Vagina (tissue), 2 donors: ENCODE results near the gene EIF5AL1. TPM values are rescaled to one million over a fixed set of nuclear protein-coding genes. Genes with fewer than 3 reads are reported as not detected.

Experiments used
- DNase-seq, 2 donors: peaks; one replicate each; pipeline ENCODE4 v3.0.0-alpha.2; 2017; ENCODE audit errors: extremely low spot score in 2 of 2
- H3K27ac ChIP-seq: fragments of 200-600 bp; sonication (generic); one replicate; pipeline ENCODE4 v1.5.1; 2019
- H3K27me3 ChIP-seq: fragments of 200-600 bp; sonication (generic); one replicate; pipeline ENCODE4 v1.5.1; 2019
- H3K36me3 ChIP-seq, 2 donors: fragments of 200-600 bp; sonication (generic); one replicate each; pipeline ENCODE4 v1.5.1; 2017 to 2019
- H3K4me1 ChIP-seq: fragments of 200-600 bp; sonication (generic); one replicate; pipeline ENCODE4 v1.5.1; 2019
- H3K4me3 ChIP-seq, 2 donors: fragments of 200-600 bp; sonication (generic); 1 replicate in 1 of 2; 2 replicates in 1 of 2; pipeline ENCODE4 v1.5.1; 2016 to 2019
- H3K9me3 ChIP-seq: fragments of 200-600 bp; sonication (generic); one replicate; pipeline ENCODE4 v1.5.1; 2019
- CTCF ChIP-seq, 3 experiments: fragments of 450-650 bp in 2 of 3; fragments of 200-600 bp in 1 of 3; sonication (generic) in 1 of 3; IDR thresholded peaks; one replicate each; pipeline ENCODE4 v1.5.1; 2017 to 2019; ENCODE audit warnings: antibody characterized with exemption in 3 of 3, mild to moderate bottlenecking in 2 of 3, moderate library complexity in 2 of 3
- POLR2A ChIP-seq, 2 donors: fragments of 450-650 bp; IDR thresholded peaks; one replicate each; pipeline ENCODE4 v1.6.1; 2017; ENCODE audit warnings: antibody characterized with exemption in 2 of 2, mild to moderate bottlenecking in 2 of 2, moderate library complexity in 2 of 2
- POLR2AphosphoS5 ChIP-seq, 2 donors: sonication (generic); formaldehyde crosslinking; IDR thresholded peaks; one replicate each; pipeline ENCODE4 v1.9.0; 2017; ENCODE audit warnings: antibody characterized with exemption in 2 of 2, mild to moderate bottlenecking in 2 of 2, low read depth in 1 of 2; ENCODE audit not compliant: insufficient read depth in 1 of 2
- intact Hi-C: fragments of 100-400 bp; cut with DNase I; formaldehyde crosslinking; loops from one replicate; pipeline ENCODE4 v1.15.1; 2023
- total RNA-seq: library from RNA; depleted of rRNA; stranded (reverse); fragments of >200 nt; gene quantifications from one replicate; pipeline ENCODE4 v1.2.3, GENCODE V29; 2016

EIF5AL1 gene
- total RNA-seq, 1 donor from 2014 or later = not detected

DNA sequence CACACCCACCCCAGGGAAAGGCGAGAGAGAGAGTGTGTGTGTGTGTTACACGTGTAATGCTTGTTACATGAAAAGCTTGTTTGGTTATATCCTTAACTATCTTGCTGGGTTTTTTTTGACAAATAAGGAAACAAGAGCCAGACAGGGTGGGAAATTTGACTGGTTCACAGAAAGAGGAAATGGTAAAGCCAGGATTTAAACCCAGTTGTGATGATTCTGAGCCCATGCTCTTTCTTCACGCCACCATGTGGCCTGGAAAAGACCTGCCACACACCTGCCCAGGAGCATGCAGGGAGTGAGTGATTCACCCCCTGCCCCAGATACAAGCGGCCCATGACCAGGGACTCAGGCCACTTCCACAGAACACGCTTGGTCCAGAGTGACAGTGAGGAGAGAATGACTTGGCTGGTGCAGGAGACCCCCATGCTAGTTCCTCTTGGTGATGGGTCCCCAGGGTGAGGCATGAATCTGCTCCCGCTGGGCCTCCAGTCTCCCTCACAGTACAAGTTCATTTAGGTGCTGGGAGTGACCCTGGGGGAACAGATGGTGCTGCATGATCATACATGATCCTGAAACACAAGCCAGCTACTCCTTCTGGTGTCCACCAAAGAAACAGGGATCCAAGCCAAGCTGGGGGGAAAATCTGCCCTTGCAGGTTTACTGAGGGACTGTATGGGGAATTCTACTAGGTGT is 21.0 kb upstream of the EIF5AL1 start:
- Histone ChIP-seq H3K4me1 (peaks cover 23% of the 10 kb centered on the region), H3K9me3 (no peaks in the 10 kb centered on the region), H3K4me3 (no peak overlapping the region), H3K27ac (no peak overlapping the region), H3K27me3 (no peaks in the 10 kb centered on the region), H3K36me3 (no peaks in the 10 kb centered on the region)
- DNase-seq = peak in 1 of 2 donors; percentile 83
- intact Hi-C loops = no loop called here
- TF ChIP-seq POLR2AphosphoS5 (IDR thresholded peaks at IDR 0.05; ENCODE audit: insufficient read depth in 1 of 2, low read depth in 1 of 2) = no peak
- no peak for TF ChIP-seq CTCF (IDR thresholded peaks at IDR 0.05)
- TF ChIP-seq POLR2A (IDR thresholded peaks at IDR 0.05) = no peak

GRCh38 chr10:79492256-79492655 is 20.1 kb upstream of the EIF5AL1 start:
- intact Hi-C loops = no loop called here
- H3K9me3 ChIP-seq = no peaks in the 10 kb centered on the region
- no peaks in the 10 kb centered on the region for H3K27me3 ChIP-seq
- no peak overlapping the region for H3K4me3 ChIP-seq
- peak in 1 of 2 donors; percentile 81 for DNase-seq
- H3K4me1 ChIP-seq = peaks cover 20% of the 10 kb centered on the region
- H3K36me3 ChIP-seq = no peaks in the 10 kb centered on the region
- no peak for TF ChIP-seq POLR2A (IDR thresholded peaks at IDR 0.05)
- no peak overlapping the region for H3K27ac ChIP-seq

GRCh38 chr10:79492839-79493238 is 19.5 kb upstream of the EIF5AL1 start:
- no peaks in the 10 kb centered on the region for H3K9me3 ChIP-seq
- H3K4me1 ChIP-seq = peaks cover 14% of the 10 kb centered on the region
- H3K27me3 ChIP-seq = no peaks in the 10 kb centered on the region
- no peak overlapping the region for H3K4me3 ChIP-seq
- no peak for TF ChIP-seq CTCF (IDR thresholded peaks at IDR 0.05)
- no peak for TF ChIP-seq POLR2AphosphoS5 (IDR thresholded peaks at IDR 0.05; ENCODE audit: insufficient read depth in 1 of 2, low read depth in 1 of 2)
- TF ChIP-seq POLR2A (IDR thresholded peaks at IDR 0.05) = no peak
- no peak overlapping the region for H3K27ac ChIP-seq
- no peaks in the 10 kb centered on the region for H3K36me3 ChIP-seq
- DNase-seq = no peak
- intact Hi-C loops = no loop called here

DNA sequence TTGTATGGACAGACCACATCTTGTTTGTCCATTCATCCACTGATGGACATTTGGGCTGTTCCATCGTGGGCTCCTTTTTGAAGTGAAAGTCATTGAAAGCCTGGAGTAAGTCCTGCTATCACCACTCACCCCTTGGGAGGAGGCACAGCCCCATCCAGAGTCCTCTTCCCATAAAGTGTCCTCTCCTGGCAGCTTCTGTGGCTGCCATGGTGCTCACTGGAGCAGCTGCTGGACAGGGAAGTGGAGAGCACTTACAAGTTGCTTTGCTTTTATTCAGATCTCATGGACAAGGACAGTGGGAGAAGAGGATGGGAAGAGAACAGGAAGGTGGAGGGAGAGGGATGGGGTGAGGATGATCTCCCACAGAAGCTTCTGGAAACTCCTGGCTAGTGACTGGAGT is 18.5 kb upstream of the EIF5AL1 start:
- Histone ChIP-seq H3K4me1 (peaks cover 4% of the 10 kb centered on the region), H3K4me3 (no peak overlapping the region), H3K27me3 (no peaks in the 10 kb centered on the region), H3K36me3 (no peaks in the 10 kb centered on the region), H3K9me3 (no peaks in the 10 kb centered on the region), H3K27ac (no peak overlapping the region)
- intact Hi-C loops = no loop called here
- DNase-seq = no peak
- TF ChIP-seq CTCF (IDR thresholded peaks at IDR 0.05) (no peak), POLR2A (IDR thresholded peaks at IDR 0.05) (no peak), POLR2AphosphoS5 (IDR thresholded peaks at IDR 0.05; ENCODE audit: insufficient read depth in 1 of 2, low read depth in 1 of 2) (no peak)

DNA sequence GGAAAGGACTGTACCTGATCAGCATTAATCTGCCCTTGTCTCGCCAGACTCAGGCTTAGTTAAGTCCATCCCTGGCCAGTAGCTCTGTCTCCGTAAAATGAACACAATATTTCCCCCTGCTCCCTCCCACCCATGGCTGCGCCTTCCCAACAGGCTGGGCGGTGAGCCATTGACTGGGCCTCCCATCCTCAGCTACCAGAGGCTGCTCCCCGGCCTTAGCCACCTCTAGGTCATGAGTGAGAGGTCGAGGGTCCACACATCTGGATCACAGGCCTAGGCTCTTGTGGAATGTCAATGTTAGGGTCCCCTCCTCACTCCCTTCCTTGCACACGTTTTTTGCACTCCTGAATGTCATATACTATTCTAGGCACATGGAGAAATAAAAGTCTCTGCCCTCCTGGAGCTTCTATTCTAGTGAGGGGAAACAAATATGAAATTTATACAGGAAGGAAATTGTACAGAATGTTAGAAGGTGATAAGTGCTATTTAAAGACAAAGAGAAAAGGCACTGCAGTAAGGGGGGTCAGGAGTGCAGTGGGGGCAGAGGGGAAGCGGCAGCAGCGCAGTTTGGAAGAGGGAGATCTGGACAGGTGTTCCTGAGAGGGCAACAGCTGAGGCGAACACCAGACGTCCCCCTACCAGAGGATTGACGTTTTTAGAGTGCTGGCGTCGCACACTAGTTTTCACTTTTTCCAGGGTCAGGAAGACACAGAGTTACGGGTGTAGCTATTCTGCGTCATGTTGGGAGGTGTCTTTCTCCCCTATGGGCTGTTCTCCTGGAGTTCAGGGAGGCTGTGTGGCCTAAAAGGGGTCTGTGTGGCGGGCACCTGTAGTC is 17.2 kb upstream of the EIF5AL1 start:
- no peak for DNase-seq
- no peaks in the 10 kb centered on the region for H3K36me3 ChIP-seq
- intact Hi-C loops = no loop called here
- no peaks in the 10 kb centered on the region for H3K9me3 ChIP-seq
- TF ChIP-seq POLR2A (IDR thresholded peaks at IDR 0.05) = no peak
- TF ChIP-seq POLR2AphosphoS5 (IDR thresholded peaks at IDR 0.05; ENCODE audit: insufficient read depth in 1 of 2, low read depth in 1 of 2) = no peak
- TF ChIP-seq CTCF (IDR thresholded peaks at IDR 0.05) = no peak
- no peak overlapping the region for H3K27ac ChIP-seq
- H3K27me3 ChIP-seq = no peaks in the 10 kb centered on the region
- H3K4me1 ChIP-seq = no peaks in the 10 kb centered on the region
- H3K4me3 ChIP-seq = no peak overlapping the region
